Stromal cell of bone marrow (primary cell): ENCODE measurements around the gene KLHL8.

Experiments
- DNase-seq: peaks from one replicate; pipeline ENCODE4 v3.0.0-alpha.2; 2012; ENCODE audit warnings: low read depth

The KLHL8 gene

DNA sequence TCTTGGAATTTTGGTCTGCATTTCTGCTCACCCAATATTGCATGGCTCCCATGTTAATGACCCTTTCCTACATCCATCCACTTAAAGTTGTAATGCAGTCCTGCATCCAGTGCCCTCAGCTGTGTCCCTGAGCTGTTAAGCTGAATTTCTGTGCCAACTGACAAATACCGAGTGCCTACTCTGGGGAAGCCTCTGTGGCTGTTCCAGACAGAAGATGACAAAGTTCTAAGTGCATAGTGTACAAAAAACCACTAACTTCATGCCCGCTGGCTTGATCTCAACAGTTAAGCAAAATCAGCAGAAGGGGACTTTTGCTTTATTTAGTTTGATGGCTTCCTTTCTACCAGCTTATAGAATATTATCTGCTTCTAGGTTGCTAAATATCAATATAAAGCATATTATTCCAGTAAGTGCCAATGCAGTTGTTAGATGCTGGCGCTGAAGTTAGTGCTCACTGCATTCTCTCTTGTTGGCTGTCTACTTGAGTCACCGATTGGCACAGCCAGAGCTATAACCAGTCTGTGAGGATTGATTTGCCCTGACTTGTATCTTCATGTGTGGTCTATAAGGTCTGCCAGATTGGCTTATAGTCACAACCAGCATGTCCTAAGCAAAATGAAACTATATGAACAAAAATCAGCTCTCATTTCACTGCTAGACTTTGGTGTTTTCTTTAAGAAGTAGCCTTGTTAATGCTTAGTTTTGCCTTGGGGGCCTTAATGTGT is 98.9 kb downstream of the KLHL8 start:
- peak; percentile 32 for DNase-seq

DNA sequence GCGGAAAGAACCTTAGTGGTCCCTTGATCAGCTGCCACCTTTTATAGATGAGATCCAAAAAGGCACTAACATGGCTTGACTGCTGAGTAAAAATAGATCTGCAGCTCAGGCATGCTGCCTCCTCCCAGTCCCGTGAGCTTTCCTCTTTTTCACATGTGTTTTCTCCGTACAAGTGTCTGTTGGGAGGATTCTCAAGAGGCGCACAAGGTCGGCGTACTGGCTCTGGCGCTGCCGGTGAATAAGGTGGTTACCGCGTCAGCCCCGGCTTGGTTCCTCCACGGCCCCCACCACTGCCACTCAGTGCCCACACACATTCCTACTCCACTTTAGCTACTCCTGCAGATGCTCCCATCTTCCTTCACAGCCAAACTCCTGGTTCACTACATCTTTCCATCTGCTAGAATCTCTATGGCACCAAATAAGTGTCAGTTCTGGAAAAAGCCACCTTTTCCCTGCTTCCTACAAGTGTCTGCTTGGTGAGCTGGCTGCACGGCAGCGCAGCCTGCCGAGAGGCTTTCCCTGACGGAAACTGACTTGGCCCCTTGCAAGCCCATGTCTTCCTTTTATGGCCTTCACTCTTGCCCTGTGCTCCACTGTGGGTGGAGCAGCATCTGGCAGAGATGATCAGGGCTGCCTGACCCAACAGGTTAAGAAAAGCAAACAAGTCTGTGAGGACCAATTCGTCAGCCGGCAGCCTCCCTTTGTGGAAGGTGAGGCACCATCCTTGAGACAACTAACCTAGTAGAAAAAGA is 99.8 kb downstream of the KLHL8 start:
- no peak for DNase-seq

DNA sequence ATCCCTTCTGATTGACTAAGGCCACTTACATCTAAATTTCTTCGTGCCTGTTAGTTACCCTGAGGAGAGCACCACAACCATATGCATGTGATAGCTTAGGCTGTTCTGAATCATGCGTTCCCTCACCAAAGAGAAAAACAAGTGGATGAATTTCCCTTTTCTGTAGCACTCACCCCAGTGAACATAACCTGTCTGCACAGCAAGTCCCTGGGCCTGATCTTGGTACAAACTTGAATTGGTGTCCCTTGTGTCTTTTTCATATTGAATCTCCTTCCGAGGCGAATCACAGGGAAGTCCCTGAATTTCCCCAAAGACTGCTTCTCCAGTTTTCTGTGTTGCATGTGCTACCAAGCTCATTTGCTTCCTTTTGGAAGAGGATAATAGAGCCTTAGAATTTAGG is 100.4 kb downstream of the KLHL8 start:
- DNase-seq: no peak

DNA sequence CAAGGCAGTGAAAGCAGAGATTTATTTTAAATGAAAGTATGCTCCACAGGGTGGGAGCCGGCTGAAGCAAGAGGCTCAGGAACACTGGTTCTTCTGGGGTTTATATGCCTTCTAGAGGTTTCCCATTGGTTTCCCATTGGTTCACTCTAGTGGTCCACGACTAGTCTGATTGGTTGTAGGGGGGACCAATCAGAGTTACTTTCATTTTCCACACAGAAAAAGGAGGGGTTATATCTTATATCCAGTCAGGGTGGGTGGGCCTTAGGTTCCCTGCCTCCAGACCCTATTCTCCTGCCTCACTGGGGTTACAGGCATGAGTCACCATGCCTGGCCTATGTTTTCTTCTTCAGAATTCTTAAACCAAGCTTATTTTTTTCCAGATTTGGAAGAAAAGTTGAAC is 101.6 kb downstream of the KLHL8 start:
- peak; percentile 31 for DNase-seq

DNA sequence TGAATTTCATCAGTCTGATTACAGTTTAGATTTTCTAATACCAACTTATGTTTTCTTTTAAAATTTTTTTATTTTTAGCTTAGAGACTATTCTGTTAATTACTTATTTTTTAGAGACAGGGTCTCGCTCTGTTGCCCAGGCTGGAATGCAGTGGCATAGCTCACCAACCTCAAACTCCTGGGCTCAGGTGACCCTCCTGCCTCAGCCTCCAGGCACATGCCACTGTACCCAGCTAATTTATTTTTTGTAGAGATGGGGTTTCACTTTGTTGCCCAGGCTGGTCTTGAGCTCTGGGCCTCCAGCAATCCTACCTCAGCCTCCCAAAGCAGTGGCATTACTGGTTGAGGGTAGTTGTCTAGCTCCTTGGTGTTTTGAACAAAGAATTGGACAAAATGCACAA is 102.0 kb downstream of the KLHL8 start:
- no peak for DNase-seq

DNA sequence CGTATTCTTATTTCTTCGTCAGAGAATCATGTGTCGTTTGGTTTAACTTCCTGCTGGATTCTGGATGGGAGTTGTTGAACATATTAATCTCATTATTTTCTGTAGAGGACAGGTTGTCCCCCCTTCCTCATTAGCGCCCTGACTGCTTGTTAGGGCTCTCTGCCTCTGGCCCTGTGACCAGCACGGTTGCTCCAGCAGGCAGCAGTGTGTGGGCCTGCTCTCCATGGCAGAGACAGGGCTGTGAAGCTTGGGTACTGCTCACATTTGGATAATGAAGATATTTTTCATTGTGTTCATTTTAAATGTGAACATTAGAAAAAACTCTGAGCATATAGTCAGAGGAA is 102.7 kb downstream of the KLHL8 start:
- DNase-seq: no peak

DNA sequence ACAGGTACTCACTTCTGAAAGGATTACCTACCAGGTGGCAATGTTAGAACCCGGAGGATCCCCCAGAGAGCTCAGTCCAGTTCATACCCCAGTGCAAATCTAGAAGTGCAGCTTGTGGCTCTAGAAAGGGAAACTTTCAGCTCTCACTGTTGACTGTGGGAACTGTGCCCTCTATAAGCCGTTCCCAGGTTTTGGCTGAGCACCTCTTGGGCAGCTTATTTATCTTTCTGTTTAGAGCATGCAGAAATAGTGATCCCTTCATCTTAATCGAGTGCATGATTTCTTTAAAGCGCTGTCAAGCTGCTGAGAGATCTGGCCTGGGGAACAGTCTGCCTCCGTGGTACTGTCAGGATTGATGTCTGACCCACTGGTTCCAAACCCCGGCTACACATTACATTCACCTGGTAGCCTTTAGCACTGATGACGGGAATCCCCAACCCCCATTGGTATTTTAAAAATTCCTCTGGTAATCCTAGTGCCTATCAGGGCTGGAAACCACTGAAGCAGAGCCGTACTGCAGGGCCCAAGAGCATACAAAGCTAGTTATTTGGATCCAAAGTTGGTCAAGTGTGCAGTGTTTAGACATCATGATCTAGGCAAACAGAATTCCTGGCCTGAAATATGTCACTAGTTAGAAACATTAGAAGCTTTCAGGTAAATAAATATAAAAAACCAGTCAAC is 103.2 kb downstream of the KLHL8 start:
- DNase-seq: no peak

DNA sequence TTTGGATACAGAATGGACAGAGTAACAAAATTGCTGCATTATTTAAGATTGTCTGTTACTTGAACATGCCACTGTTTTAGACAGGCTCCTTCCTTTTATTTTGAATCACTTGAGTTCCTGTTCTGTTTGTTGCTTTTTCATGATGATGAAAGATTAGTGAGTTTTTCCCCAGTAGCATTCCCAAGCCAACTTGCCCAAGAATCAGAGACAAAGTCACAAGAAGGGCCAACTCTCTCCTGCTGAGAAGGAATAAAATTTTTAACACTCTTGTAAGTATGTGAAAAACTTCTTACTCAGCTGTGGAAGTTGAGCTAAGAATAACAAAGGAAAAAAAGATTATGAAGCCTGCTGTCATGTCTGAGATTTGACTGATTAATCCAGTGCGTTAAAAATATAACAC is 104.2 kb downstream of the KLHL8 start:
- peak; percentile 40 for DNase-seq

DNA sequence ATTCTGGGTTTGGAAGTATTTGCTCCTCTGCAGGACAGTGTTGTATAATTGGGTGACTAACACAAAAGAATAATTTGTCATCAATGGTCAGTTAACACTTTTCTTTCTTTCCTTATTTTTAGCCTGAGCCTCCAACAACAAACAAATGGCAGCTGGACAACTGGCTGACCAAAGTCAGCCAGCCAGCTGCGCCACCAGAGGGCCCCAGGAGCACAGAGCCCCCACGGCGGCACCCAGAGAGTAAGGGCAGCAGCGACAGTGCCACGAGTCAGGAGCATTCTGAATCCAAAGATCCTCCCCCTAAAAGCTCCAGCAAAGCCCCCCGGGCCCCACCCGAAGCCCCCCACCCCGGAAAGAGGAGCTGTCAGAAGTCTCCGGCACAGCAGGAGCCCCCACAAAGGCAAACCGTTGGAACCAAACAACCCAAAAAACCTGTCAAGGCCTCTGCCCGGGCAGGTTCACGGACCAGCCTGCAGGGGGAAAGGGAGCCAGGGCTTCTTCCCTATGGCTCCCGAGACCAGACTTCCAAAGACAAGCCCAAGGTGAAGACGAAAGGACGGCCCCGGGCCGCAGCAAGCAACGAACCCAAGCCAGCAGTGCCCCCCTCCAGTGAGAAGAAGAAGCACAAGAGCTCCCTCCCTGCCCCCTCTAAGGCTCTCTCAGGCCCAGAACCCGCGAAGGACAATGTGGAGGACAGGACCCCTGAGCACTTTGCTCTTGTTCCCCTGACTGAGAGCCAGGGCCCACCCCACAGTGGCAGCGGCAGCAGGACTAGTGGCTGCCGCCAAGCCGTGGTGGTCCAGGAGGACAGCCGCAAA is 106.0 kb downstream of the KLHL8 start:
- DNase-seq: no peak

DNA sequence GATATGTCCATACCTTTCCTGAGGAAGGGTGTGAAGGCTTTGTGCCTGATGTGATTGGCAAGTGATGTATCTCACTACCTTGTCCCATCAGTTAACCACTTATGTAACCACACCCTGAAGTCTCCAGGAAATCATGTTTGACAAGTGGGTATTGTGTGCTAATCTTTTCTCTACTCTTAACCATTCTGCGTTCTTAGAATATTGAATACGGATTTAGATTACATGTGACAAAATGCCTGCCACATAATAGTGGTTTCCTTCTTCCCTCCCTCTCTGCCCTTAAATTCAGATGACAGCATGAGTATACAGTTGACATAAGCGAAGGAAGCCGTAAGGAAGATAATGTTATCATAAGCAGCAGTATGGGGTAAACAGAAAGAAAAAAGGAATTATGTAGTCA is 108.4 kb downstream of the KLHL8 start:
- DNase-seq: no peak
